OCI-LY7 (cell line): ENCODE data around the gene DAGLA. TPM values are rescaled to one million over a fixed set of nuclear protein-coding genes. Genes with fewer than 3 reads are reported as not detected.

Experiments
- BruUV-seq: library from RNA; stranded (reverse); fragments of 400-500 nt; replicated peaks from 2 replicates; lab custom pipeline; 2021; lab: Mats Ljungman, UMichigan
- CTCF ChIA-PET: fragments of 300-600 bp; sonication (Branson Sonifier 250); formaldehyde crosslinking; loops from one replicate; lab custom pipeline; 2022; ENCODE audit warnings: antibody characterized with exemption; ENCODE audit not compliant: unreplicated experiment; lab: Charles Lee
- POLR2A ChIA-PET: fragments of 300-600 bp; sonication (Branson Sonifier 250); formaldehyde crosslinking; loops from one replicate; lab custom pipeline; 2022; ENCODE audit warnings: antibody characterized with exemption; lab: Charles Lee
- DNase-seq: peaks from one replicate; pipeline ENCODE4 v3.0.0-alpha.2; 2015; ENCODE audit warnings: low spot score
- H2AFZ ChIP-seq: fragments of 200-600 bp; sonication (generic), shearing (Covaris generic); 2 replicates; pipeline ENCODE4 v1.6.1; 2014; ENCODE audit warnings: mild to moderate bottlenecking, antibody characterized with exemption, low read length, moderate library complexity
- H3K27ac ChIP-seq: fragments of 200-600 bp; sonication (generic); 2 replicates; pipeline ENCODE4 v1.5.1; 2014; ENCODE audit warnings: mixed run types, low read depth, mild to moderate bottlenecking, moderate library complexity, low read length, inconsistent platforms; ENCODE audit not compliant: poor library complexity, severe bottlenecking
- H3K36me3 ChIP-seq: fragments of 200-600 bp; sonication (generic); 2 replicates; pipeline ENCODE4 v1.6.1; 2014; ENCODE audit warnings: mild to moderate bottlenecking, antibody characterized with exemption, low read length, moderate library complexity, mixed read lengths; ENCODE audit not compliant: insufficient read depth
- H3K4me1 ChIP-seq: fragments of 200-600 bp; sonication (generic); 2 replicates; pipeline ENCODE4 v1.5.1; 2014; ENCODE audit warnings: mild to moderate bottlenecking, low read length; ENCODE audit not compliant: insufficient read depth, poor library complexity, severe bottlenecking
- H3K4me2 ChIP-seq: fragments of 200-600 bp; sonication (generic); 2 replicates; pipeline ENCODE4 v1.6.1; 2014; ENCODE audit warnings: mild to moderate bottlenecking, low read length
- H3K4me3 ChIP-seq: fragments of 200-600 bp; sonication (generic); 2 replicates; pipeline ENCODE4 v1.5.1; 2014; ENCODE audit warnings: mild to moderate bottlenecking, low read depth, low read length; ENCODE audit not compliant: poor library complexity, severe bottlenecking
- H3K79me2 ChIP-seq: fragments of 200-600 bp; sonication (generic); 2 replicates; pipeline ENCODE4 v1.6.1; 2016; ENCODE audit warnings: low read depth, mild to moderate bottlenecking, low read length, moderate library complexity, mixed read lengths; ENCODE audit not compliant: insufficient read depth
- H3K9me2 ChIP-seq: fragments of 200-600 bp; sonication (generic); 2 replicates; pipeline ENCODE4 v1.6.1; 2016; ENCODE audit warnings: mild to moderate bottlenecking, low read length, mixed read lengths; ENCODE audit not compliant: insufficient read depth
- H3K9me3 ChIP-seq: fragments of 200-600 bp; sonication (generic); 2 replicates; pipeline ENCODE4 v1.6.1; 2014; ENCODE audit warnings: mild to moderate bottlenecking, mixed run types, low read length, mixed read lengths
- H4K20me1 ChIP-seq: fragments of 200-600 bp; sonication (generic); 2 replicates; pipeline ENCODE4 v1.6.1; 2014; ENCODE audit warnings: mild to moderate bottlenecking, antibody characterized with exemption, low read length, moderate library complexity, mixed read lengths; ENCODE audit not compliant: insufficient read depth
- EZH2phosphoT487 ChIP-seq: fragments of 200-600 bp; sonication (generic); IDR thresholded peaks from 2 replicates; pipeline ENCODE4 v1.6.1; 2018; ENCODE audit warnings: low read depth, borderline replicate concordance, mild to moderate bottlenecking, mixed run types, antibody characterized with exemption, low read length, moderate library complexity, mixed read lengths
- intact Hi-C: fragments of 100-400 bp; cut with micrococcal nuclease; formaldehyde crosslinking; loops from one replicate; pipeline ENCODE4 v1.10.0; 2022; ENCODE audit not compliant: unreplicated experiment
- total RNA-seq, 2 experiments: library from RNA; depleted of rRNA in 1 of 2; stranded (reverse); fragments of >200 nt in 1 of 2; shearing (Covaris generic) in 1 of 2; gene quantifications; 2 replicates each; pipeline ENCODE4 v1.2.3, GENCODE V29; 2014 to 2022
- TF ChIP-seq, protein P1 (sequence below): fragments of 200-600 bp; sonication (generic); conservative IDR thresholded peaks from 2 replicates; pipeline ENCODE4 v1.5.1; 2014; ENCODE audit warnings: mild to moderate bottlenecking, antibody characterized with exemption, low read length, moderate library complexity, mixed read lengths

DAGLA gene
- total RNA-seq, 2 experiments from 2014 or later = not detected

- H3K79me2 ChIP-seq = no peaks in the 10 kb centered on the region
- H4K20me1 ChIP-seq = no peaks in the 10 kb centered on the region
- no TSS peak for BruUV-seq
- H3K4me3 ChIP-seq = no peak overlapping the region
- no peak for DNase-seq
- H3K27ac ChIP-seq = no peak overlapping the region
- H3K9me2 ChIP-seq = no peaks in the 10 kb centered on the region
- no peaks in the 10 kb centered on the region for H3K4me1 ChIP-seq
- H3K36me3 ChIP-seq = no peaks in the 10 kb centered on the region
- no peak overlapping the region for H2AFZ ChIP-seq
- no peak overlapping the region for H3K4me2 ChIP-seq
- ChIA-PET CTCF (no interaction called here), POLR2A (no interaction called here)
- no peak for TF ChIP-seq EZH2phosphoT487
- TF ChIP-seq, protein P1, sequence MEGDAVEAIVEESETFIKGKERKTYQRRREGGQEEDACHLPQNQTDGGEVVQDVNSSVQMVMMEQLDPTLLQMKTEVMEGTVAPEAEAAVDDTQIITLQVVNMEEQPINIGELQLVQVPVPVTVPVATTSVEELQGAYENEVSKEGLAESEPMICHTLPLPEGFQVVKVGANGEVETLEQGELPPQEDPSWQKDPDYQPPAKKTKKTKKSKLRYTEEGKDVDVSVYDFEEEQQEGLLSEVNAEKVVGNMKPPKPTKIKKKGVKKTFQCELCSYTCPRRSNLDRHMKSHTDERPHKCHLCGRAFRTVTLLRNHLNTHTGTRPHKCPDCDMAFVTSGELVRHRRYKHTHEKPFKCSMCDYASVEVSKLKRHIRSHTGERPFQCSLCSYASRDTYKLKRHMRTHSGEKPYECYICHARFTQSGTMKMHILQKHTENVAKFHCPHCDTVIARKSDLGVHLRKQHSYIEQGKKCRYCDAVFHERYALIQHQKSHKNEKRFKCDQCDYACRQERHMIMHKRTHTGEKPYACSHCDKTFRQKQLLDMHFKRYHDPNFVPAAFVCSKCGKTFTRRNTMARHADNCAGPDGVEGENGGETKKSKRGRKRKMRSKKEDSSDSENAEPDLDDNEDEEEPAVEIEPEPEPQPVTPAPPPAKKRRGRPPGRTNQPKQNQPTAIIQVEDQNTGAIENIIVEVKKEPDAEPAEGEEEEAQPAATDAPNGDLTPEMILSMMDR = no peak
- intact Hi-C loops = no loop called here
- no peaks in the 10 kb centered on the region for H3K9me3 ChIP-seq
Observed at GRCh38 chr11:61720597-61720996, 40.4 kb downstream of the DAGLA start.

DNA sequence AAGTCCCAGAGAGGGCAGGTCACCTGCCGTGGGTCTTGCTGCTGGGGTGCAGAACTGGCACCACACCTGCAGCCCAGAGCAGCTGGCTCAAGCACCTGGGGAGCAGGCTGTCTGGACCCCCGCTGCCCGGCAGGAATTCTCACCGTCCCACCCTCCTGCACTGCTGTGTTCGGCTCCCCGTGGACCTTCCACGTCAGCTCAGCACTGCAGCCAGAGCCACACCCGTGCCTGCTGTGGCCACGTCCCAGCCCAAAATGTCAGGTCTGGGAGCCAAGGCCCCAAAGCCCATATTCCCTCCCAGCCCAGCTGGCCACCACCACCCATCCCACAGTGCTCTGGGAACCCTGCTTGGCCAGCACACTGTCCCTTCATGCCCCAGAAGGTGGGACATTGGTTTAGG lies 44.2 kb downstream of the DAGLA start:
- ChIA-PET POLR2A (no interaction called here), CTCF (interaction anchor here (0.6 kb wide), 1 partner anchor 275 kb away, joined by 3 read pairs; no protein-coding TSS in a partner anchor)
- intact Hi-C loops = no loop called here
- H3K4me3 ChIP-seq = no peak overlapping the region
- BruUV-seq = no TSS peak
- H3K27ac ChIP-seq = no peak overlapping the region
- no peak for DNase-seq
- no peaks in the 10 kb centered on the region for H3K9me2 ChIP-seq
- no peaks in the 10 kb centered on the region for H3K9me3 ChIP-seq
- H3K4me2 ChIP-seq = no peak overlapping the region
- no peaks in the 10 kb centered on the region for H3K36me3 ChIP-seq
- no peak overlapping the region for H2AFZ ChIP-seq
- TF ChIP-seq EZH2phosphoT487 = no peak
- TF ChIP-seq, protein P1 = no peak
- no peaks in the 10 kb centered on the region for H4K20me1 ChIP-seq
- no peaks in the 10 kb centered on the region for H3K79me2 ChIP-seq
- H3K4me1 ChIP-seq = no peaks in the 10 kb centered on the region

DNA sequence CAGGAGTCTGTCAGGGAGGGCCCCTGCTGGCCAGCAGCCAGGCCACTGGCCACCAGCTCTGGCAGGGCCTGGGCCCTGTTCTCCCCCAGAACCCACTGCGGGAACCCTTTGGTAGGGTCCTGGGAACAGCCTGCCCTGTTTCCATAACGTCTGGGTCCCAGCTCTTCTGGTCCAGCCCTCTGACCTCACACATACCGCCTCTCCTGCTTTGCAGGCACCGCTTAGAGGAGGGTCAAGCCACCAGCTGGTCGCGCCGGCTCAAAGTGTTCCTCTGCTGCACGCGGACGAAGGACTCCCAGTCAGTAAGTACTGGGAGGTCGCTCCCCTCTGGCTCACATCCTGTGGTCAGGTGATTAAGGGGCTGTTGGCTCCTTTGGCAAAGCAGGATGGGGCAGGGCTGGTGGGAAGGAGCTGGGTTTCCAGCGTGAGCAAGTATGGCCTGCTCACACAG lies 45.6 kb downstream of the DAGLA start:
- Histone ChIP-seq H3K4me1 (no peaks in the 10 kb centered on the region), H3K79me2 (no peaks in the 10 kb centered on the region), H3K36me3 (no peaks in the 10 kb centered on the region), H3K27ac (no peak overlapping the region), H3K9me3 (no peaks in the 10 kb centered on the region), H2AFZ (no peak overlapping the region), H3K4me3 (no peak overlapping the region), H3K9me2 (no peaks in the 10 kb centered on the region), H3K4me2 (no peak overlapping the region), H4K20me1 (no peaks in the 10 kb centered on the region)
- CTCF ChIA-PET = no interaction called here
- DNase-seq = no peak
- no TSS peak for BruUV-seq
- POLR2A ChIA-PET = no interaction called here
- TF ChIP-seq, protein P1 = no peak
- TF ChIP-seq EZH2phosphoT487 = no peak
- intact Hi-C loops = no loop called here
